Measurements from ENCODE around the gene SMAD5.

DNA sequence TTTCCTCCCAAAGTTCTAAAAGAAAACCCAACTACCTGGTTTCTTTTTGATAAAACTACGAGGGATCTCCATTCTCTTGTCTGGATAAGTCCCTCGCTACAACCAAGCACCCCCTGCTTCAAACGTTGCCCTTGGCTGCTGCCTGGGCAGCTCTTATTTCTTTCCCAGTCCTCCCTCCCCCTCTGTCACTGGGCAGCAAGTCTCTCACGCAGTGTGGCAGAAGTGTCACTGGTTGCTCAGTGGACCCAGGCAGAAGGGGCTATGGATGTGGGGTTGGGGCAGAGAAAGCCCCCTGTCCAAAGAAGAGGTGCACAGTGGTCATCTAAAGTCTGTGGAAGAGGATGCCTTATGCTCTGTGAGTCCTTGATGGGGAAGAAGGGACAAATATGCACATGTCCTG, 67.5 kb downstream of the SMAD5 start:
- TF ChIP-seq, protein P1, sequence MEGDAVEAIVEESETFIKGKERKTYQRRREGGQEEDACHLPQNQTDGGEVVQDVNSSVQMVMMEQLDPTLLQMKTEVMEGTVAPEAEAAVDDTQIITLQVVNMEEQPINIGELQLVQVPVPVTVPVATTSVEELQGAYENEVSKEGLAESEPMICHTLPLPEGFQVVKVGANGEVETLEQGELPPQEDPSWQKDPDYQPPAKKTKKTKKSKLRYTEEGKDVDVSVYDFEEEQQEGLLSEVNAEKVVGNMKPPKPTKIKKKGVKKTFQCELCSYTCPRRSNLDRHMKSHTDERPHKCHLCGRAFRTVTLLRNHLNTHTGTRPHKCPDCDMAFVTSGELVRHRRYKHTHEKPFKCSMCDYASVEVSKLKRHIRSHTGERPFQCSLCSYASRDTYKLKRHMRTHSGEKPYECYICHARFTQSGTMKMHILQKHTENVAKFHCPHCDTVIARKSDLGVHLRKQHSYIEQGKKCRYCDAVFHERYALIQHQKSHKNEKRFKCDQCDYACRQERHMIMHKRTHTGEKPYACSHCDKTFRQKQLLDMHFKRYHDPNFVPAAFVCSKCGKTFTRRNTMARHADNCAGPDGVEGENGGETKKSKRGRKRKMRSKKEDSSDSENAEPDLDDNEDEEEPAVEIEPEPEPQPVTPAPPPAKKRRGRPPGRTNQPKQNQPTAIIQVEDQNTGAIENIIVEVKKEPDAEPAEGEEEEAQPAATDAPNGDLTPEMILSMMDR (IDR thresholded peaks at IDR 0.05 in 4 of 5, conservative IDR thresholded peaks at IDR 0.05 in 1 of 5): no peak
- TF ChIP-seq POLR2A (IDR thresholded peaks at IDR 0.05): no peak
